Thymus (tissue), 11 donors: Measurements from ENCODE around the gene AAR2. TPM values are rescaled to one million over a fixed set of nuclear protein-coding genes. Genes with fewer than 3 reads are reported as not detected.

Experiments used
- DNase-seq, 9 donors: peaks; one replicate each; pipeline ENCODE4 v3.0.0-alpha.2; 2013; ENCODE audit warnings: low spot score in 9 of 9, low read depth in 6 of 9, missing footprints in 1 of 9
- H3K27ac ChIP-seq, 2 donors: one replicate each; pipeline ENCODE4 v1.5.1; 2013; ENCODE audit warnings: control low read depth in 1 of 2, low read depth in 1 of 2, low read length in 1 of 2, mild to moderate bottlenecking in 1 of 2, moderate library complexity in 1 of 2
- H3K27me3 ChIP-seq, 2 donors: one replicate each; pipeline ENCODE4 v1.5.1; 2013; ENCODE audit warnings: low read length in 1 of 2; ENCODE audit not compliant: control insufficient read depth in 2 of 2, insufficient read depth in 1 of 2
- H3K36me3 ChIP-seq, 2 donors: one replicate each; pipeline ENCODE4 v1.5.1; 2013; ENCODE audit warnings: low read length in 1 of 2, mild to moderate bottlenecking in 1 of 2, moderate library complexity in 1 of 2; ENCODE audit not compliant: control insufficient read depth in 2 of 2, insufficient read depth in 2 of 2
- H3K4me1 ChIP-seq, 2 donors: one replicate each; pipeline ENCODE4 v1.5.1; 2013; ENCODE audit warnings: low read length in 2 of 2; ENCODE audit not compliant: control insufficient read depth in 2 of 2, insufficient read depth in 2 of 2
- H3K4me3 ChIP-seq, 2 donors: one replicate each; pipeline ENCODE4 v1.5.1; 2013; ENCODE audit warnings: low read length in 2 of 2, control low read depth in 1 of 2, mild to moderate bottlenecking in 1 of 2
- H3K9me3 ChIP-seq, 2 donors: one replicate each; pipeline ENCODE4 v1.5.1; 2013; ENCODE audit warnings: low read length in 1 of 2, mild to moderate bottlenecking in 1 of 2; ENCODE audit not compliant: control insufficient read depth in 2 of 2, insufficient read depth in 1 of 2
- WGBS: extraction: QIAGEN DNeasy Blood & Tissue Kit; methylation state at CpG from one replicate; pipeline ENCODE4 v1.1.7; 2013; 5-methylcytosine and 5-hydroxymethylcytosine counted together
- polyA plus RNA-seq: library from polyadenylated mRNA; stranded (reverse); fragments of 200-250 nt; gene quantifications from one replicate; pipeline ENCODE4 v1.2.3, GENCODE V29; 2013
- total RNA-seq: library from RNA; stranded (reverse); fragments of 120-200 nt; gene quantifications from one replicate; pipeline ENCODE4 v1.2.4, GENCODE V29; 2013
- donor health status: healthy.

Gene AAR2
- total and polyA plus RNA-seq, 2 donors, result 24.5 to 26.0 TPM

GRCh38 chr20:36246401-36246800, 10.1 kb downstream of the AAR2 start:
- 97% methylated on average over 4 of the region's 4 CpGs for WGBS
- no peak overlapping the region for H3K27ac ChIP-seq
- peaks cover 66 to 72% of the 10 kb centered on the region in 2 donors for H3K36me3 ChIP-seq
- H3K27me3 ChIP-seq, result no peaks in the 10 kb centered on the region
- no peak for DNase-seq
- no peak overlapping the region for H3K4me3 ChIP-seq
- peaks cover 0 to 2% of the 10 kb centered on the region in 2 donors for H3K9me3 ChIP-seq
- no peaks in the 10 kb centered on the region for H3K4me1 ChIP-seq

GRCh38 chr20:36248836-36249235, 12.6 kb downstream of the AAR2 start:
- DNase-seq, result no peak
- Histone ChIP-seq H3K4me1 (no peaks in the 10 kb centered on the region), H3K27me3 (no peaks in the 10 kb centered on the region), H3K4me3 (no peak overlapping the region), H3K9me3 (peaks cover 0 to 2% of the 10 kb centered on the region in 2 donors), H3K27ac (no peak overlapping the region), H3K36me3 (peaks cover 73 to 75% of the 10 kb centered on the region in 2 donors)
- 94% methylated on average over 4 of the region's 4 CpGs for WGBS

GRCh38 chr20:36249450-36249849, 13.2 kb downstream of the AAR2 start:
- 97% methylated on average over 3 of the region's 3 CpGs for WGBS
- Histone ChIP-seq H3K36me3 (peaks cover 67 to 69% of the 10 kb centered on the region in 2 donors), H3K9me3 (peaks cover 0 to 2% of the 10 kb centered on the region in 2 donors), H3K4me3 (no peak overlapping the region), H3K4me1 (no peaks in the 10 kb centered on the region), H3K27me3 (no peaks in the 10 kb centered on the region), H3K27ac (no peak overlapping the region)
- no peak for DNase-seq

- 92% methylated on average over 5 of the region's 5 CpGs for WGBS
- peaks cover 63 to 64% of the 10 kb centered on the region in 2 donors for H3K36me3 ChIP-seq
These were observed 15.1 kb downstream of the AAR2 start for GRCh38 chr20:36251426-36251825.

GRCh38 chr20:36252511-36252910, 16.2 kb downstream of the AAR2 start:
- peaks cover 58 to 62% of the 10 kb centered on the region in 2 donors for H3K36me3 ChIP-seq
- DNase-seq, result no peak
- 100% methylated on average over 3 of the region's 3 CpGs for WGBS

More at GRCh38 chr20:36251426-36251825, 15.1 kb downstream of the AAR2 start:
- H3K4me1 ChIP-seq, result no peaks in the 10 kb centered on the region
- no peak for DNase-seq
- peaks cover 0 to 2% of the 10 kb centered on the region in 2 donors for H3K9me3 ChIP-seq
- no peak overlapping the region for H3K4me3 ChIP-seq
- H3K27ac ChIP-seq, result no peak overlapping the region
- no peaks in the 10 kb centered on the region for H3K27me3 ChIP-seq

GRCh38 chr20:36253036-36253435, 16.8 kb downstream of the AAR2 start:
- no peak for DNase-seq
- no peaks in the 10 kb centered on the region for H3K27me3 ChIP-seq
- H3K27ac ChIP-seq, result no peak overlapping the region
- H3K4me1 ChIP-seq, result no peaks in the 10 kb centered on the region
- no peaks in the 10 kb centered on the region for H3K9me3 ChIP-seq
- H3K36me3 ChIP-seq, result peaks cover 55 to 58% of the 10 kb centered on the region in 2 donors
- WGBS, result 97% methylated on average over 9 of the region's 9 CpGs
- no peak overlapping the region for H3K4me3 ChIP-seq

More at GRCh38 chr20:36252511-36252910, 16.2 kb downstream of the AAR2 start:
- Histone ChIP-seq H3K4me3 (no peak overlapping the region), H3K4me1 (no peaks in the 10 kb centered on the region), H3K27me3 (no peaks in the 10 kb centered on the region), H3K27ac (no peak overlapping the region), H3K9me3 (no peaks in the 10 kb centered on the region)

- H3K4me3 ChIP-seq, result no peak overlapping the region
- DNase-seq, result no peak
- H3K27me3 ChIP-seq, result no peaks in the 10 kb centered on the region
- H3K4me1 ChIP-seq, result no peaks in the 10 kb centered on the region
- 98% methylated on average over 2 of the region's 2 CpGs for WGBS
- H3K27ac ChIP-seq, result no peak overlapping the region
- H3K9me3 ChIP-seq, result no peaks in the 10 kb centered on the region
- H3K36me3 ChIP-seq, result peaks cover 45 to 50% of the 10 kb centered on the region in 2 donors
These were observed 17.8 kb downstream of the AAR2 start for GRCh38 chr20:36254076-36254475.

- Histone ChIP-seq H3K4me3 (no peak overlapping the region), H3K4me1 (no peaks in the 10 kb centered on the region), H3K9me3 (no peaks in the 10 kb centered on the region), H3K36me3 (peaks cover 42 to 43% of the 10 kb centered on the region in 2 donors), H3K27me3 (no peaks in the 10 kb centered on the region), H3K27ac (no peak overlapping the region)
- WGBS, result 98% methylated on average over 12 of the region's 12 CpGs
- DNase-seq, result no peak
These were observed 19.2 kb downstream of the AAR2 start for GRCh38 chr20:36255445-36255844.

GRCh38 chr20:36259177-36260061, 23.1 kb downstream of the AAR2 start:
- H3K27me3 ChIP-seq, result no peaks in the 10 kb centered on the region
- H3K9me3 ChIP-seq, result no peaks in the 10 kb centered on the region
- no peak overlapping the region for H3K27ac ChIP-seq
- peaks cover 20 to 24% of the 10 kb centered on the region in 2 donors for H3K36me3 ChIP-seq
- DNase-seq, result no peak
- WGBS, result 83% methylated on average over 16 of the region's 16 CpGs
- H3K4me1 ChIP-seq, result no peaks in the 10 kb centered on the region
- H3K4me3 ChIP-seq, result no peak overlapping the region
